Suppressor macrophage (primary cell): Measurements from ENCODE around the gene PFKM.

Source experiments
- DNase-seq, 4 experiments: peaks; one replicate each; pipeline ENCODE4 v3.0.0-alpha.2; 2020 to 2022

The PFKM gene

GRCh38 chr12:48157889-48158370 is 38.8 kb downstream of the PFKM start:
- no peak for DNase-seq

- DNase-seq = peak in 1 of 4 experiments; percentile 3
Measured at GRCh38 chr12:48160046-48160445, 40.9 kb downstream of the PFKM start.

GRCh38 chr12:48160807-48161206 is 41.6 kb downstream of the PFKM start:
- peak in 3 of 4 experiments; percentile 7 to 19 (median 16) for DNase-seq

- no peak for DNase-seq
Measured at GRCh38 chr12:48163150-48163747, 44.1 kb downstream of the PFKM start.

GRCh38 chr12:48164451-48164850 is 45.3 kb downstream of the PFKM start:
- no peak for DNase-seq

GRCh38 chr12:48165089-48165981 is 46.2 kb downstream of the PFKM start:
- DNase-seq = peak; percentile 46 to 81 (median 56)

- DNase-seq = no peak
Measured at GRCh38 chr12:48169011-48169410, 49.8 kb downstream of the PFKM start.

- DNase-seq = no peak
Measured at GRCh38 chr12:48175613-48176416, 56.7 kb downstream of the PFKM start.

- DNase-seq = no peak
Measured at GRCh38 chr12:48176417-48176751, 57.2 kb downstream of the PFKM start.

GRCh38 chr12:48177982-48178381 is 58.8 kb downstream of the PFKM start:
- no peak for DNase-seq

GRCh38 chr12:48179466-48179865 is 60.3 kb downstream of the PFKM start:
- no peak for DNase-seq

GRCh38 chr12:48180424-48180823 is 61.3 kb downstream of the PFKM start:
- no peak for DNase-seq

GRCh38 chr12:48180857-48181495 is 61.8 kb downstream of the PFKM start:
- DNase-seq = no peak

GRCh38 chr12:48182631-48183030 is 63.5 kb downstream of the PFKM start:
- no peak for DNase-seq

GRCh38 chr12:48183091-48183875 is 64.1 kb downstream of the PFKM start, which contains the start of gene CCDC184:
TSS of gene CCDC184 (plus strand) at chr12:48183644. CDS start at chr12:48184123, 479 bp downstream.
- peak; percentile 37 to 70 (median 51) for DNase-seq

GRCh38 chr12:48183876-48184548 is 64.8 kb downstream of the PFKM start:
- no peak for DNase-seq

GRCh38 chr12:48184549-48184922 is 65.4 kb downstream of the PFKM start:
- DNase-seq = no peak

- DNase-seq = no peak
Measured at GRCh38 chr12:48185181-48185919, 66.2 kb downstream of the PFKM start.

GRCh38 chr12:48187916-48188695 is 68.9 kb downstream of the PFKM start:
- no peak for DNase-seq
